ENCODE measurements around the gene IL23R. TPM values are rescaled to one million over a fixed set of nuclear protein-coding genes. Genes with fewer than 3 reads are reported as not detected.

The IL23R gene
- total RNA-seq, 1 experiment from 2014 or later: not detected

GRCh38 chr1:67299296-67299695, 133.0 kb downstream of the IL23R start (continued):
- TF ChIP-seq RAD21 (IDR thresholded peaks at IDR 0.05; ENCODE audit: low read depth): no peak
- no peak for TF ChIP-seq YY1 (IDR thresholded peaks at IDR 0.05; ENCODE audit: extremely low read depth, insufficient replicate concordance, low read depth, low read length)
- no peak for TF ChIP-seq CBX3 (IDR thresholded peaks at IDR 0.05; ENCODE audit: low read depth)
- no peak for TF ChIP-seq FOSL1 (IDR thresholded peaks at IDR 0.05; ENCODE audit: low read depth)
- no peak for TF ChIP-seq ELF1 (IDR thresholded peaks at IDR 0.05; ENCODE audit: borderline replicate concordance, low read depth)
- no peak for TF ChIP-seq EGR1 (IDR thresholded peaks at IDR 0.05; ENCODE audit: low read depth)

GRCh38 chr1:67300561-67300960, 134.3 kb downstream of the IL23R start:
- ChIA-PET POLR2A (no interaction called here), RAD21 (ENCODE audit: low non-redundant PET in 1 of 2, low total read pairs in 2 of 2, uncharacterized antibody in 2 of 2, unreplicated experiment in 2 of 2) (no interaction called here), CTCF (no interaction called here)
- H3K4me3 ChIP-seq (replicated peaks in 1 of 2; ENCODE audit: low read depth in 1 of 2, low read length in 2 of 2): no peak overlapping the region
- no peaks in the 10 kb centered on the region for H3K9me3 ChIP-seq (ENCODE audit: control insufficient read depth in 1 of 2, insufficient read depth in 1 of 2, low read depth in 1 of 2, low read length in 2 of 2)
- no peaks in the 10 kb centered on the region for H3K79me2 ChIP-seq (ENCODE audit: insufficient read depth, low read length)
- H3K27ac ChIP-seq (ENCODE audit: low read depth, low read length): no peak overlapping the region
- no peaks in the 10 kb centered on the region for H3K9me2 ChIP-seq (ENCODE audit: insufficient read depth)
- H3K4me2 ChIP-seq (ENCODE audit: low read length): no peak overlapping the region
- DNase-seq (ENCODE audit: low read depth, low spot score) (no peak), ATAC-seq (no peak)
- H2AFZ ChIP-seq (ENCODE audit: low read depth, low read length, poor library complexity, severe bottlenecking): no peak overlapping the region
- H3K4me1 ChIP-seq (ENCODE audit: control insufficient read depth in 1 of 2, insufficient read depth in 2 of 2, low read length in 2 of 2): no peaks in the 10 kb centered on the region
- no peak for TF ChIP-seq YY1 (IDR thresholded peaks at IDR 0.05; ENCODE audit: extremely low read depth, insufficient replicate concordance, low read depth, low read length)
- no peak for TF ChIP-seq SP1 (IDR thresholded peaks at IDR 0.05; ENCODE audit: low read depth)
- TF ChIP-seq ELF1 (IDR thresholded peaks at IDR 0.05; ENCODE audit: borderline replicate concordance, low read depth): no peak
- no peak for TF ChIP-seq CEBPB (IDR thresholded peaks at IDR 0.05; ENCODE audit: low read depth)
- TF ChIP-seq POLR2AphosphoS5 (IDR thresholded peaks at IDR 0.05; ENCODE audit: low read depth, low read length): no peak
- TF ChIP-seq SIN3A (IDR thresholded peaks at IDR 0.05; ENCODE audit: low read depth): no peak
- TF ChIP-seq CBX3 (IDR thresholded peaks at IDR 0.05; ENCODE audit: low read depth): no peak
- no peak for TF ChIP-seq TCF7L2 (IDR thresholded peaks at IDR 0.05; ENCODE audit: borderline replicate concordance, extremely low read depth, insufficient read depth, insufficient read length)
- no peak for TF ChIP-seq JUND (IDR thresholded peaks at IDR 0.05)
- TF ChIP-seq EZH2phosphoT487 (IDR thresholded peaks at IDR 0.05; ENCODE audit: borderline replicate concordance): no peak
- TF ChIP-seq EZH2 (IDR thresholded peaks at IDR 0.05): no peak
- no peak for TF ChIP-seq SRF (IDR thresholded peaks at IDR 0.05; ENCODE audit: low read depth)
- no peak for TF ChIP-seq ZBTB33 (IDR thresholded peaks at IDR 0.05; ENCODE audit: extremely low read depth, insufficient replicate concordance, low read length)
- no peak for TF ChIP-seq ZNF274 (IDR thresholded peaks at IDR 0.05; ENCODE audit: low read depth, low read length)
- BruUV-seq (replicated peaks): no TSS peak
- intact Hi-C loops (cut with micrococcal nuclease): no loop called here
- no peaks in the 10 kb centered on the region for H3K27me3 ChIP-seq (ENCODE audit: insufficient read depth, low read length)
- no peak overlapping the region for H3K9ac ChIP-seq (ENCODE audit: low read length)
- H3K36me3 ChIP-seq (ENCODE audit: control insufficient read depth in 1 of 2, insufficient read depth in 2 of 2, low read length in 2 of 2): no peaks in the 10 kb centered on the region
- no peaks in the 10 kb centered on the region for H4K20me1 ChIP-seq (ENCODE audit: insufficient read depth)

Data from HCT116 (cell line).